ENCODE results near the gene UBE2QL1.

The UBE2QL1 gene

GRCh38 chr5:6450319-6450833, 1.7 kb downstream of the UBE2QL1 start:
- no peak for DNase-seq (ENCODE audit: low read depth)
- no peak overlapping the region for H3K4me3 ChIP-seq (ENCODE audit: low read depth, low read length)

- DNase-seq (ENCODE audit: low read depth), result no peak
- H3K4me3 ChIP-seq (ENCODE audit: low read depth, low read length), result no peak overlapping the region
Measured at GRCh38 chr5:6452622-6453504, 4.2 kb downstream of the UBE2QL1 start.

GRCh38 chr5:6453937-6454560, 5.4 kb downstream of the UBE2QL1 start:
- no peak for DNase-seq (ENCODE audit: low read depth)
- no peak overlapping the region for H3K4me3 ChIP-seq (ENCODE audit: low read depth, low read length)

- no peak for DNase-seq (ENCODE audit: low read depth)
- no peak overlapping the region for H3K4me3 ChIP-seq (ENCODE audit: low read depth, low read length)
Measured at GRCh38 chr5:6454628-6455053, 6.0 kb downstream of the UBE2QL1 start.

GRCh38 chr5:6455571-6456200, 7.0 kb downstream of the UBE2QL1 start:
- DNase-seq (ENCODE audit: low read depth), result no peak
- no peak overlapping the region for H3K4me3 ChIP-seq (ENCODE audit: low read depth, low read length)

- no peak for DNase-seq (ENCODE audit: low read depth)
- H3K4me3 ChIP-seq (ENCODE audit: low read depth, low read length), result no peak overlapping the region
Measured at GRCh38 chr5:6456766-6457370, 8.2 kb downstream of the UBE2QL1 start.

- no peak overlapping the region for H3K4me3 ChIP-seq (ENCODE audit: low read depth, low read length)
- DNase-seq (ENCODE audit: low read depth), result no peak
Measured at GRCh38 chr5:6457592-6457991, 8.9 kb downstream of the UBE2QL1 start.

GRCh38 chr5:6458833-6459232, 10.2 kb downstream of the UBE2QL1 start:
- H3K4me3 ChIP-seq (ENCODE audit: low read depth, low read length), result no peak overlapping the region
- no peak for DNase-seq (ENCODE audit: low read depth)

GRCh38 chr5:6459896-6460295, 11.2 kb downstream of the UBE2QL1 start:
- no peak overlapping the region for H3K4me3 ChIP-seq (ENCODE audit: low read depth, low read length)
- DNase-seq (ENCODE audit: low read depth), result no peak

- no peak overlapping the region for H3K4me3 ChIP-seq (ENCODE audit: low read depth, low read length)
- DNase-seq (ENCODE audit: low read depth), result no peak
Measured at GRCh38 chr5:6461006-6461405, 12.3 kb downstream of the UBE2QL1 start.

- no peak for DNase-seq (ENCODE audit: low read depth)
- H3K4me3 ChIP-seq (ENCODE audit: low read depth, low read length), result no peak overlapping the region
Measured at GRCh38 chr5:6461793-6462650, 13.4 kb downstream of the UBE2QL1 start.

- H3K4me3 ChIP-seq (ENCODE audit: low read depth, low read length), result no peak overlapping the region
- no peak for DNase-seq (ENCODE audit: low read depth)
Measured at GRCh38 chr5:6462671-6463070, 14.0 kb downstream of the UBE2QL1 start.

- DNase-seq (ENCODE audit: low read depth), result no peak
- H3K4me3 ChIP-seq (ENCODE audit: low read depth, low read length), result no peak overlapping the region
Measured at GRCh38 chr5:6464441-6464840, 15.8 kb downstream of the UBE2QL1 start.

GRCh38 chr5:6465831-6466790, 17.5 kb downstream of the UBE2QL1 start:
- no peak overlapping the region for H3K4me3 ChIP-seq (ENCODE audit: low read depth, low read length)
- DNase-seq (ENCODE audit: low read depth), result no peak

- no peak overlapping the region for H3K4me3 ChIP-seq (ENCODE audit: low read depth, low read length)
- DNase-seq (ENCODE audit: low read depth), result no peak
Measured at GRCh38 chr5:6466975-6467567, 18.4 kb downstream of the UBE2QL1 start.

GRCh38 chr5:6467591-6467990, 18.9 kb downstream of the UBE2QL1 start:
- no peak overlapping the region for H3K4me3 ChIP-seq (ENCODE audit: low read depth, low read length)
- DNase-seq (ENCODE audit: low read depth), result no peak

GRCh38 chr5:6468104-6468503, 19.4 kb downstream of the UBE2QL1 start:
- DNase-seq (ENCODE audit: low read depth), result no peak
- no peak overlapping the region for H3K4me3 ChIP-seq (ENCODE audit: low read depth, low read length)

- H3K4me3 ChIP-seq (ENCODE audit: low read depth, low read length), result no peak overlapping the region
- no peak for DNase-seq (ENCODE audit: low read depth)
Measured at GRCh38 chr5:6468870-6469269, 20.2 kb downstream of the UBE2QL1 start.
